Measurements from ENCODE around the gene SP140. TPM values are rescaled to one million over a fixed set of nuclear protein-coding genes. Genes with fewer than 3 reads are reported as not detected.

The SP140 gene
- total and polyA plus RNA-seq, 2 of the 8 experiments (the other 6 are each of a cell fraction or from before 2014, with no cell fraction given): 0.23 to 1.3 TPM

DNA sequence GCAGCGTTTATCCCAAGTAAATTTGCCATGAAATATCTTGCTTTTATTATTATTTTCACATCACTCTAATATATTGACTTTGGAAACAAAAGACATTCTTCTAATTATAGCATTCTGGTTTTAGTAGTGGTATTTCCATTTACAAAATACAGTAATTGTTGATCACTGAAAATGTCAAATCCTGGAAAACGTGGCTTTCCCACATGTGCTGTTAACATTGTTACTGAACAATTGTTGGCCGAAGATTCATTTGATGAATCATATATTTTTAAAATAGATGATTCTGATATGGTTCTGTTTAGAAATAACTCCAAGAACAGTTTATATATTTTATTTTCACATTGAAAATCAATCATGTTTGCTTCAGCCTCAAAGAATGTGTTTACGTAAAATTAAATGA, 32.9 kb downstream of the SP140 start:
- 87% methylated on average over 4 of the region's 4 CpGs; no CpG with 5 or more reads in 1 of the 2 experiments for WGBS, 2 experiments (ENCODE audit: extremely low coverage in 1 of 2, insufficient coverage in 1 of 2, insufficient read length in 1 of 2, insufficient replicate concordance in 2 of 2, low coverage in 1 of 2, low lambda C conversion rate in 2 of 2, missing lambda C conversion rate in 1 of 2)
- TF ChIP-seq EGR1 (IDR thresholded peaks at IDR 0.05; ENCODE audit: borderline replicate concordance, low read depth, low read length) (no peak), RBBP5 (IDR thresholded peaks at IDR 0.05; ENCODE audit: borderline replicate concordance, low read depth, low read length) (no peak), YY1 (IDR thresholded peaks at IDR 0.05; ENCODE audit: low read depth, low read length) (no peak), SUZ12 (IDR thresholded peaks at IDR 0.05; ENCODE audit: low read length) (no peak), SP4 (IDR thresholded peaks at IDR 0.05; ENCODE audit: low read length) (no peak), RFX5 (IDR thresholded peaks at IDR 0.05; ENCODE audit: borderline replicate concordance, low read depth, low read length) (no peak), POLR2AphosphoS5 (IDR thresholded peaks at IDR 0.05; ENCODE audit: low read depth, low read length) (no peak), SIX5 (IDR thresholded peaks at IDR 0.05; ENCODE audit: low read depth, low read length) (no peak), BACH1 (IDR thresholded peaks at IDR 0.05; ENCODE audit: low read length) (no peak), KDM1A (IDR thresholded peaks at IDR 0.05; ENCODE audit: borderline replicate concordance, low read length) (no peak), SIRT6 (IDR thresholded peaks at IDR 0.05; ENCODE audit: low read length) (no peak), CHD2 (IDR thresholded peaks at IDR 0.05; ENCODE audit: low read length) (no peak), SRF (IDR thresholded peaks at IDR 0.05; ENCODE audit: low read depth, low read length) (no peak), CBX5 (IDR thresholded peaks at IDR 0.05; ENCODE audit: low read depth, low read length) (no peak)
- TF ChIP-seq, protein P1, sequence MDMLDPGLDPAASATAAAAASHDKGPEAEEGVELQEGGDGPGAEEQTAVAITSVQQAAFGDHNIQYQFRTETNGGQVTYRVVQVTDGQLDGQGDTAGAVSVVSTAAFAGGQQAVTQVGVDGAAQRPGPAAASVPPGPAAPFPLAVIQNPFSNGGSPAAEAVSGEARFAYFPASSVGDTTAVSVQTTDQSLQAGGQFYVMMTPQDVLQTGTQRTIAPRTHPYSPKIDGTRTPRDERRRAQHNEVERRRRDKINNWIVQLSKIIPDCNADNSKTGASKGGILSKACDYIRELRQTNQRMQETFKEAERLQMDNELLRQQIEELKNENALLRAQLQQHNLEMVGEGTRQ (IDR thresholded peaks at IDR 0.05; ENCODE audit: low read length): no peak
- H3K79me2 ChIP-seq (ENCODE audit: control insufficient read depth in 1 of 2, insufficient read depth in 2 of 2, low read length in 2 of 2): no peaks in the 10 kb centered on the region
- FAIRE-seq (no peak), DNase-seq (ENCODE audit: low read depth in 1 of 2, low spot score in 2 of 2) (no peak)
- H4K20me1 ChIP-seq (replicated peaks in 1 of 2; ENCODE audit: control insufficient read depth in 1 of 2, insufficient read depth in 2 of 2, low read length in 2 of 2): no peaks in the 10 kb centered on the region
- no peak overlapping the region for H4K5ac ChIP-seq (ENCODE audit: insufficient read length, low read depth, low read length)
- H3K23me2 ChIP-seq (ENCODE audit: low read depth, low read length): no peaks in the 10 kb centered on the region
- no peak overlapping the region for H3K4me2 ChIP-seq (ENCODE audit: insufficient read depth in 1 of 2, low read depth in 2 of 2, low read length in 2 of 2)
- no peak overlapping the region for H3K56ac ChIP-seq (replicated peaks; ENCODE audit: insufficient read length, low read depth, low read length)
- H3K27ac ChIP-seq (ENCODE audit: low read depth, low read length): no peak overlapping the region
- H2BK5ac ChIP-seq (ENCODE audit: low read depth, low read length): no peak overlapping the region
- no peak overlapping the region for H2AK5ac ChIP-seq (ENCODE audit: low read depth, low read length)
- no peak overlapping the region for H3K18ac ChIP-seq (ENCODE audit: extremely low read depth, low read length)
- H3K36me3 ChIP-seq (ENCODE audit: control insufficient read depth in 2 of 4, insufficient read depth in 4 of 4, low read length in 3 of 4): no peaks in the 10 kb centered on the region
- H3K9me3 ChIP-seq (ENCODE audit: insufficient read depth in 2 of 2, low read depth in 1 of 2, low read length in 1 of 2): no peaks in the 10 kb centered on the region
- no peak overlapping the region for H2BK120ac ChIP-seq (replicated peaks; ENCODE audit: low read depth, low read length)
- H3K9ac ChIP-seq (replicated peaks in 1 of 4; ENCODE audit: extremely low read depth in 1 of 4, low read depth in 3 of 4, low read length in 3 of 4): no peak overlapping the region
- H3K79me1 ChIP-seq (ENCODE audit: low read depth, low read length): no peaks in the 10 kb centered on the region
- H3K23ac ChIP-seq (ENCODE audit: insufficient read length): no peak overlapping the region
- no peak overlapping the region for H3K4ac ChIP-seq (replicated peaks; ENCODE audit: insufficient read length, low read depth, low read length)
- no peaks in the 10 kb centered on the region for H3K27me3 ChIP-seq (replicated peaks in 1 of 4; ENCODE audit: control insufficient read depth in 3 of 4, extremely low read depth in 1 of 4, insufficient read depth in 3 of 4, low read length in 3 of 4)
- ChIA-PET CTCF (ENCODE audit: partially characterized antibody) (no interaction called here), POLR2A (ENCODE audit: partially characterized antibody) (no interaction called here)
- H4K8ac ChIP-seq (ENCODE audit: extremely low read depth, insufficient read depth, low read length): no peak overlapping the region
- no peak overlapping the region for H3K4me3 ChIP-seq (ENCODE audit: extremely low read depth in 1 of 4, insufficient read depth in 2 of 4, low read depth in 3 of 4, low read length in 4 of 4)
- H3K4me1 ChIP-seq (replicated peaks in 1 of 4; ENCODE audit: control insufficient read depth in 3 of 4, insufficient read depth in 4 of 4, low read length in 3 of 4): no peaks in the 10 kb centered on the region
- H3K14ac ChIP-seq (ENCODE audit: insufficient read length): no peak overlapping the region
- no peak overlapping the region for H2AFZ ChIP-seq (ENCODE audit: low read length)
- no peak overlapping the region for H4K91ac ChIP-seq (replicated peaks; ENCODE audit: insufficient read length, low read length)
- no peak overlapping the region for H2BK20ac ChIP-seq (ENCODE audit: low read length)
- no peak overlapping the region for H2BK15ac ChIP-seq (ENCODE audit: low read length)
- no peak overlapping the region for H2BK12ac ChIP-seq (ENCODE audit: low read depth, low read length)
